Measurements from ENCODE around the gene ANKRD27.

DNA sequence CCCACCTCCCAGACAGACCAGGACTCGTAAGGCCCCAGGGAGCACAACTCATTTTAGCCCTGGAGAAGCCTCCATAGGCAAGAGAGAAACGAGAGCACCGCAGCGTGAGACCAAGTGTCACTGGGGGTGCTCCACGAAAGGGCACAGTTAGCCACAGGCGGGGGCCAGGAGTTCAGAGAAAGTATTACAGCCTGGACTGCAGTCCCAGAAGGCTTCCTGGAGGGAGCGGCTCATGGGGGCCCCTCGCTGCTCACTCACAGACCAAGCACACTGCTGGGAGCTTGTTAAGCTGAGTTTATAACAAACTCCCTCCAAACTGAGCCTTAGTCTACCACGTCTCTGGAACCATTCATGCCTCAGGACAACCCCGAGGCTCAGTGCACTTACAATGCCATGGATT is 16.5 kb downstream of the ANKRD27 start:
- TF ChIP-seq POLR2AphosphoS5 (IDR thresholded peaks at IDR 0.05) (no peak), POLR2A (IDR thresholded peaks at IDR 0.05) (no peak)
